ENCODE measurements around the gene PDAP1.
"Not testable (repeated sequence)": the region's sequence is repeated elsewhere in the genome, so short reads cannot be mapped to it uniquely, and the experiment has no call there.

PDAP1 gene

DNA sequence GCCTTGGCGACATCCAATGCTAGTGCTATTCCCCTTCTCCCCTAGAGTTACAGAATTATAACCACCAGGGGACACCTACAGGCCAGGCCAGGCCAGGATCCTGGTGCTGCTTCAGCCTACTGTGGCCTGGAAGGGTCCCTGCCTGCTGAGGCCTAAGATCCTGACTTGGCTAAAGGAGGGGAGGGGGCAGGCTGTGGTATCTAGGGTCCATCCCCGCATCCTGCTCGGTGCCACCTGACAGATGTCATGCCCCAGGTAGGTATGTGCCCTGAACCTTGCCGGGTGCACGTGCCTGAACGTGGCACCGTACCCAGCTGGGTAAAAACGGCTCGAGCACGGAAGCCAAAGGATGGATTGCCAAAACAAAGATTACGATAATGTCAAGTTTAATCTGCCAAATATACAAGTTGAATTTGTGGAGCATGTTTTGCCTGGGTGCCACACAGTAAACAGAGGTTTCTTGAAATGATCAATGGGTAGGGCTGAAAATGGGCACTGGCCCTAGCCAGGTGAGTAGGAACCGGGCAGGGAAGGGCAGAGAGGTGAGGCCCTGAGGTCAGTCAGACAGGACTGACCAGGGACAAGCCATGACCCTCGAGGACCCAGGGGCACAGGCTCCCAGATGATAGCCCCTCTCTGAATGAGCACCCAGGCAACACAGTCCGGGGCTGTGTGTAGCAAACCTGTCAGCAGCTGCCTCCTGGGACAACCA, 12.6 kb downstream of the PDAP1 start:
- no peak for DNase-seq

DNA sequence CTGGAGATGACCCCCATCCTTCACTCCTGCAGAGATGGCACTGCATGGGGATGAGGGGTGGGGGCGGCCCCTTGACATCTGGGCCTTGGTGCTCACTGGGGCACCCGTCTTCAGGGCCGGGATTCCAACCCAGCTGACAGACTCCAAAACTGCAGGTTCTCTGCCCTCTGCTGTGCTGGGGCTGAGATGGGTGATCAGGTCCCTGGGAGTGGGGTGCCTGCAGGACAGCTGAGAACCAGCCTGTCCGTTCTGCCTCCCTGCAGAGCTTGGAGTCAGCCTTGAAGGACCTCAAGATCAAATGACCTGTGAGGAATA, 14.3 kb downstream of the PDAP1 start:
- no peak for DNase-seq

DNA sequence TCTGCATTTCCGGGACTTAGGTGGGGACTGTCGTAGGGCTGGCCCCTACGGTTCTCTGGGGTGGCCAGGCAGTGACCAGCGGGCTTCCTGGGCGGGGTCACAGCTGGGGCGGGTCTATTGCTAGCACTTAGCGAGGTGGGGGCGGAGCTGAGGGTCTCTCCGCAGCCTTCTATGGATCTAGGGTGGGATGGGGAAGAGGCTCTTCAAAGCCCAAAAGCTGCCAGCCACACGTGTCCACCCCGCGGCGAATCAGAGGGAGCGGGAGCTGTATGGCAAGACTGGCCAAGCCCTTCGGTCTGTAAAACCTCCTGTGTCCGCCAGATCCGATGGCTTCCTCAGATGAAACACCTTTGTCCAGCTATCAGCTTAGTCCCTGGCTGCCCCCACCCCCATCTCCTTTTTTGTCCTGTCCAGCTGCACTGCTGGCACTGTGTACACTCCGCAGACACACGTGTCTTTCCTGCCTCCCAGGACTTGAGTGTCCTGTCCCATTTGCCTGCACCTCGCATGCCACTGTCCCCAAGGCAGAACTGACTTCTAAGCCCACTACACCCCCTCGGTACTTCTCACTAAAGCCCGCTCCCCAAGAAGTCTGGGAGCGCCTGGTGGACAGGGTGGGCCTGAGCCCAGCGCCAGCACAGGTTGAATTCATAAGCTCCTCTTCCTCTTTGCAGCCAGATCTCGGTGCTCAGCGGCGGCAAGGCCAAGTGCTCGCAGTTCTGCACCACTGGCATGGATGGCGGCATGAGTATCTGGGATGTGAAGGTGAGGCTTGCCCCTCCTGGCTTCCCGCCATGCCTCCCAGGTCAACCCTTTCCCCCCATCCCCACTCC, 14.8 kb downstream of the PDAP1 start:
- no peak for DNase-seq

DNA sequence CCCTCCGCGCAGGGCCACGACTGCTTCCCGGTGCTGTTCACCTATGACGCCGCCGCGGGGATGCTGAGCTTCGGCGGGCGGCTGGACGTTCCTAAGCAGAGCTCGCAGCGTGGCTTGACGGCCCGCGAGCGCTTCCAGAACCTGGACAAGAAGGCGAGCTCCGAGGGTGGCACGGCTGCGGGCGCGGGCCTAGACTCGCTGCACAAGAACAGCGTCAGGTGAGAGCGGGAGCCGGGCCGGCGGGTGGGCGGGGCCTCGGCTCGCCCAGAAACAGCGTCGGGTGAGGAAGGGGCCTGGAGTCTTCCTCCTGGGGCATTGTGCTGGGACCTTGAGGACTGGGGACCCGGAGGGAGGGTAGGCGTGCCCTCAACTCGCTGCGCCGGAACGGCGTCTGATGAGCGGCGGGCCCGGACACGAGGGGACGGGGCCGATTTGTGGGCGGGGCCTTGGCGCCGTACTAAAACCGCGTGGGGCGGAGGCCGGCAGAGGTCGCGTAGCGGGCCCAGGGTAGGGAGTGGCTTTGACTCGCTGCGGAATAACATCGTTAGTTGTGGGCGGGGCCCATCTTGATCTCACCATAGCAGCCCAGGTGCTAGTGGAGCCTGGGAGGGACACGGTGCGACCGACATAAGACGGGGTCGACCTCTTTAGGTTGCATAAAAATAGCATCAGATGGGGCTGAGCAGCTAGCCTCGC, 15.6 kb downstream of the PDAP1 start:
- DNase-seq = no peak

DNA sequence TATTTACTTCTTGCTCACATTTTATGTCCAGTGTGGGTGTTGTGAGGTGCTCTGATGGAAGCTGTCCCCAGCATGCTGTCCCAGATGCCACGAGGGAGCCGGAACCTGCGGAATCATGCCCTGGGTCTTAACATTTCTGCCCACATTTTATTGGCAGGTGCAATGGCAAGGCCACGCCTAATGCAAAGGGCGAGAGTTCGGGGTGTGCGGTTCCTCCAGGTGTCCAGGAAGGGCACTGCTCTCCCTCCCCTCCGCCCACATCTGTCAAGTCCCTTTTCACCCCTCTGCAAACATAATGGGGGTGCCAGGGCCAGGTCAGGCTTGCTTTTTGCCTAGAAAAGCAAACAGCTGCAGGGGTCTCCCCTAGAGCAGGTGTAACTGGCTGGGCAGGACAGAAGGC, 16.4 kb downstream of the PDAP1 start:
- DNase-seq = no peak

DNA sequence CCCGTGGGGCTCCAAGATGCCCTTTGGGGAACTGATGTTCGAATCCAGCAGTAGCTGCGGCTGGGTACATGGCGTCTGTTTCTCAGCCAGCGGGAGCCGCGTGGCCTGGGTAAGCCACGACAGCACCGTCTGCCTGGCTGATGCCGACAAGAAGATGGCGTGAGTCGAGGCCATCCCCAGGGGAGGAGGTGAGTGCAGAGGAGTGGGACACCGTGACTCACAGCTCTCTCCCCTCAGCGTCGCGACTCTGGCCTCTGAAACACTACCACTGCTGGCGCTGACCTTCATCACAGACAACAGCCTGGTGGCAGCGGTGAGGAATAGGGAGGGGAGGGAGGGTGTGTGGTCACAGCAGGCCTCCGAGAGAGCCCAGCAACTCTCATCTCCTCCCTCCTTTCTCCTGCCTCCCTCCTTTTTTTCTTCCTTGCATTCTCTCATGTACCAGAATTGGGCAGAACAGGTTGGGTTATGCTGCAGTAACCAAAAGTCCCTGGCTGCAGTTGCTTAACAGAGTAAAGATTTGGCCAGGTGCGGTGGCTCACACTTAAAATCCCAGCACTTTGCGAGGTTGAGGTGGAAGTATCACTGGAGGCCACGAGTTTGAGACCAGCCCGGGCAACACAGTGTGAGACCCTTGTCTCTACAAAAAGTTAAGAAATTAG, 17.3 kb downstream of the PDAP1 start:
- DNase-seq = no peak

DNA sequence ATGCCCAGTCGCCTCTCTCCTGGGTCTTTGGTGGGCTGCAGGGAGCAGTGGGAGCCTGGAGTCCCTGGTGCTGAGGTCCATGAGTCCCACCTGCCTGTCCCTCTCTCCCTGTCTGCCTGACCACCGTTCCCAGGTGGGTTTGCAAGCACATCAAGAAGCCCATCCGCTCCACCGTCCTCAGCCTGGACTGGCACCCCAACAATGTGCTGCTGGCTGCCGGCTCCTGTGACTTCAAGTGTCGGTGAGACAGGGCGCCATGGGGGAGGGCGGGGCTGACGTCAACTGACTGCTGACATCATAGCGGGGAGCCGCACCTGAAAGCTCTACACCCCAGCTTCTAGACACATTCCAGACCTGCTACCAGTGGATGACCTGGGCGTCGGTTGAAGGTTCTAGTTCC, 18.6 kb downstream of the PDAP1 start:
- DNase-seq = no peak

DNA sequence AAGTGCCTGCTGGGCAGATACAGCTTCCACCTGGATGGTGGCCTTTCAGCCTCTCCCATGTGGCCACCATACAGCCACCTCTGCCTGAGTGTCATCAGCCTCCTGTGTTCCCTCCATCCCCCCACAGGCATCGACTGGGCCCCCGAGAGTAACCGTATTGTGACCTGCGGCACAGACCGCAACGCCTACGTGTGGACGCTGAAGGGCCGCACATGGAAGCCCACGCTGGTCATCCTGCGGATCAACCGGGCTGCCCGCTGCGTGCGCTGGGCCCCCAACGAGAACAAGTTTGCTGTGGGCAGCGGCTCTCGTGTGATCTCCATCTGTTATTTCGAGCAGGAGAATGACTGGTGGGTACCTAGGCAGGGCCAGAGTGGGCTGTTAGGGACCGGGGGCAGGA, 20.5 kb downstream of the PDAP1 start:
- no peak for DNase-seq

DNA sequence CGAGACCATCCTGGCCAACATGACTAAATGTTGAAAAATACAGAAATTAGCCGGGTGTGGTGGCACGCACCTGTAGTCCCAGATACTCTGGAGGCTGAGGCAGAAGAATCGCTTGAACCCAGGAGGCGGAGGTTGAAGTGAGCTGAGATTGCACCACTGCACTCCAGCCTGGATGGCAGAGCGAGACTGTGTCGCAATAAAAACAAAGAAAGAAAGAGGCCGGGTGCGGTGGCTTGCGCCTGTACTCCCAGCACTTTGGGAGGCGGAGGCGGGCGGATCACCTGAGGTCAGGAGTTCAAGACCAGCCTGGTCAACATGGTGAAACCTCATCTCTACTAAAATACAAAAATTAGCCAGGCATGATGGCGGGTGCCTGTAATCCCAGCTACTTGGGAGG, 21.2 kb downstream of the PDAP1 start:
- not testable (repeated sequence) for DNase-seq

DNA sequence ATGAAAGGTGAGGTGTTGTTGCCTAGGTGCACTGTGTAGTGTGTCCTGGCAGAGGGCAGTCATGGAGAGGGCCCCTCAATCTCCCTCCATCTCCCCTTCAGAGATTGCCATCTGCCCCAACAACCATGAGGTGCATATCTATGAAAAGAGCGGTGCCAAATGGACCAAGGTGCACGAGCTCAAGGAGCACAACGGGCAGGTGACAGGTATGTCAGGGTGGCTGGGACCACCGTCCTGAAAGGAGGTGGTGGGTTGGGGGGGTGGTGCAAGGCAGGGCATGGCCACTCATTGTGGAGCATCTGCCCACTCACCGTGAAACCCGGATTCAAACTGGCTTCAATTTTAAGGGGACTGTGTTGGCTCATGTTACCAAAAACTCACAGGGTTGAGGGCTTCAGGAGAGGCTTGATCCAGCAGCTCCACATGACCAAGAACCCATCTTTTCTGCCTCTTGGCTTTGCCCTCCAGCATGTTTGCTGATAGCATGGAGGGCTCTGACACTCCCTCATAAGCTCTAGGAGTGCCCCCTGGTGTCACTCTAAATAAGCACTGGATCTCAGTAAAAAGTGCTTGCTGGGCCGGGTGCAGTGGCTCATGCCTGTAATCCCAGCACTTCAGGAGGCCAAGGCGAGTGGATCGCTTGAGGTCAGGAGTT, 21.7 kb downstream of the PDAP1 start:
- peak; percentile 49 for DNase-seq

DNA sequence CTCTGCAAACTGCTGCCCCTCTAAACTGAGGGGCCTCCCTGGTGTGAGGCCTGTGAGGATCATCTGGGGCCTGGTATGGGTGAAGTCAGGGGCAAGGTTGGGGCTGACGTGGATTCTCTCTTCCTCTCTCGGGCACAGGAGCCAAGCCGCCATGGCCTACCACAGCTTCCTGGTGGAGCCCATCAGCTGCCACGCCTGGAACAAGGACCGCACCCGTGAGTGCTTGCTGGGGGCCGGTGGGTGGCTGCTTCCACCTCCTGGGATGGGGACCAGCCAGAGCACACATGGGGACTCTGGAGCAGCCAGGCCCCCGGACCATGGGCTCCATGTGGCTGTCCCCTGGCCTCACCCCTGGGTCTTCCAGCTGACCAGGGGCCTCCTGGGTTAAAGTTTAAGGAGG, 22.8 kb downstream of the PDAP1 start:
- no peak for DNase-seq

DNA sequence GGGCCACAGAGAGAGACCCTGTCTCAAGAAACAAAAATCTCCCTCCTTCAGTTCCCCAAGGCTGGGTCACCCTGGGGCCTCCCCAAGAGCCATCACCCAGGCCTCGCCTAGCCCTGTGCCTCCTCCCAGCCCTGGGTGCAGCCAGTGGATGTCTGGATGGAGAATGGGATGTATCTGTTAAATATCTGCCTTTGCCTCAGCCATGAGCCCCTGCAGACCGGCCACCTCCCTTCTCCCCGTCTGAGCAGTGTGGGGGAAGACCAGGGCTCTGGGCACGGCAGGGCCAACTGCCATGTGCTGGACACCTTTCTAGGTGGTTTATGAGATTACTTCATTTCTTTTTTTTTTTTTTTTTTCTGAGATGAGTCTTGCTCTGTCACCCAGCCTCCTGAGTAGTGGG, 23.9 kb downstream of the PDAP1 start:
- no peak for DNase-seq

DNA sequence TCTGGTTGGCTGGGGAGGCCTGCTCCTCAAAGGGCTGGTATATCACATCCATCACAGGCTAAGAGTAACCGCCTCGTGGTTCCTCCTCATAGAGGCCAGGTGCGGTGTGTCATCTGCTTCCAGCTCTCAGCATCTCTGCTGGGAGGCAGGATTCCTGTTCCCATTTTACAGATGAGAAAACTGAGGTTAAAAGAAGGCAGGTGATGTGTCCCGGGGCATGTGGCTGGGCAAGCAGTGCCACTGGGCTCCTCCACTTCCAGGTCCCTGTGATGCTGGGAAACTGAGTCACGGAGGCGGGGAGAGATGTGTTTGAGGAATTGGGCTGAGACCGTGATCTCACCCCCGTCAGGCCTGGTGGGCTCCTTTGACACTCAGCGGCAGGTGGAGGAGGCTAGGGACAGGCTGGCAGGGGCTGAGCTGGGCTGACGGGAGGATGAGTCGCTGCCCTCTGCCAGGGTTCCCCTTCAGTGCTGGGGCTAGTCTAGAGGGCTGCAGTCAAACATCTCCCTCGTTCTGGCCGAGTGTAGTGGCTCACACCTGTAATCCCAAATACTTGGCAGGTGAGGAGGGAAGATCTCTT, 24.5 kb downstream of the PDAP1 start:
- DNase-seq = no peak

DNA sequence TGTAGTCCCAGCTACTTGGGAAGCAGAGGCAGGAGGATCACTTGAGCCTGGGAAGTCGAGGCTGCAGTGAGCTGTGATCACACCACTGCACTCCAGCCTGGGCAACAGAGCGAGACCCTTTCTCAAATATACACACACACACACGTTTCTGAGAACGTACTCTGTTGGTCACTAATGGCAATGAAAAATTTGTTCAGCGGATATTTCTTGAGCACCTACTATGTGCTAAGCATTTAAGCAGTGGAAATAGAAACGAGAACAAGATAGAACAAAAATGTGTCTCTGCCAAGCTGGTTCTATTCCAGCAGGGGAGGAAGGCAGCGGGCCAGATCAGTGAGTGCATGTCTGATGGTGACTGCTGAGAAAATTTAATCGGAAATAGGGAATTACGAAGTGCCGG, 25.2 kb downstream of the PDAP1 start:
- DNase-seq = no peak

DNA sequence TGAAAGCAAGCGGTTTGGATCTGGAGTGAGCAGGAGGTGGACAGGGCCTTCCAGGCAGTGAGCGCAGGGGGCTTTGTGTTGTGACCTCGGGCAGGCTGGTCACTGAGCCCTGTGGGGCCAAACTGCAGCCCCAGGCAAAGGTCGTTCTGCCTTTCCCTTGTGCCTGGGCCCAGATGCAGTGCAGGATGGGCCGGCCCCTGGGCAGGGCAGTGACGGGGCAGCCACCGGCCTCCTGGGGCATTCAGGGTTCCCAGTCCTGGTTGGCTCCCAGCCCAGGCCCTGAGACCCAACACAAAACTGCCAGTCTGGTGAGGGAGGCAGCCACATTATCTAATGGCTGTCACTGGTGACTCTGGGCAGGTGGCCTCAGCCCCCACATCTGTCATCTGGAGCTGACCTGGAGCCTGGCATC, 26.7 kb downstream of the PDAP1 start:
- DNase-seq = no peak

DNA sequence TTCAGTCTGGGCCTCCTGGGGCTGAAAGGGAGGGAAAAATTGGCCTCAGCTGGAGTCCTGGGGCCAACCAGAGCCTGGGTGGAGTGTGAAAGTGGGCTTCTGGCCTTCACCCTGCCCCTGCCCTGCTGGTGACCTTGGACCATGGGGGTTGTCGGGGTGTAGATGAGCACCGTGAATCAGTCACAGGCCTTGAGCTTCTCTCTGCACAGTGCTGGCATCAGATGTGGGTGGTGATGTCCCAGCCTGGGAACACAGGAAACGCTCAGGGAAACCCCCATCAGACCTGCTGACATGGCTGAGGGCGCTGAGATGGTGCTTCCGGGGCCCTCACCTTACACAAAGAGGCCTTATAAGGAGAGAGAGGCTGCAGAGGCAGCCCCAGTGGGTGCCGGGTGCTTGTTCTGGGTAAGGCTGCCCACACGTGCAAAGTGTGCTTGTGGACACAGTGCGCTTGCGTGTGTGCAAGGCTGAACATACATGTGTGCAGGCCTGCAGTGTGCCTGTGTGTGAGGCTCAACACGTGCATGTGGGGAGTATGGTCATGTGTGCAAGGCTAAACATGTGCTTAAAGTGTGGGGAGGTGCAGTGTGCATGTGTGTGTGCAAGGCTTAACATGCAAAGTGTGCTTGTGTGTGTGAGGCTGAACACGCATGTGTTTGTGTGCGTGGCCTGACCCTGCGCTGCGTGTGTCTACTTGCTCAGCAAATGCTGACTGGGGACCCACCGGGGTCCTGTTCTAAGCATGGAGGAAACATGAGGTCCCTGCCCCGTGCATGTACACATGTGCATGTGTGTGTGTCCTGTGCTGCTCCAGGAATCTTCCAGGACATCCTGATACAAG, 27.4 kb downstream of the PDAP1 start:
- DNase-seq = no peak

DNA sequence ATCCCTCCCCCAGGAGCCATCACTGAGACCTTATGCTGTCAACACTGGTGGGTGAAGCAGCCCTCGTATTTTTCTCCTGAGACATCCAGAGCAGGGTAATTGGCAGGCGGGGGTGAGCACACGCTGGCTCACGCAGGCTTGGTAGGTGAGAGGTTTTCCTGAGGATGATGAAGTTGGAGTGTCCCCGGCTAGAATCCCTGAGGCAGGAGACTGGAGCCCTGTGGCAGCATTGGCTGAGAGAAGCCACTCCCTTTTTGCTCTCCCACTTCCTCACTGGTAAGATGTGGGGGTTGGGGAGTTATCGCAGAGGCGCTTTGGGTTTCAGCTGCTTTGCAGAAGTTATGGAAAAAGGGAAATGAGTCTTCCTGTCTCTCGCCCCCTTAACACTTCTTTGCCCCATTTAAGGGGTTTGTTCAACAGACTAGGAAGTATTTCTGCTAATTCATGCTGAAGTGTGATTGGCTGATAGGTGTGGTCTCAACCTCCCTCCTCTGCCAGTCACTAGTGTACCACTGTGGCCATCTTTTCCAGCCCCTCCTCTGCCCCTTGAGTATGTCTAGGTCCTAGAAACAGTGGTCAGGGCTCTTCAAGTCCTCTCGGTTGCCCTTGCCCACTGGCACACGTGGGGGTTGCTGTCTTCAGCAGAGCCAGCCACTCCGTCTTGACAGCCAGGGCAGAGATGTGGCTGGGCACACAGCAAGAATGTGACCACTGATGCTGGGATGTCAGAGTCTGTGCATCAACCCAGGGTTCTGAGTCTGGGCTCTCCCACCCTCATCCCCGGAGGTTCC, 28.2 kb downstream of the PDAP1 start:
- DNase-seq = peak; percentile 40

DNA sequence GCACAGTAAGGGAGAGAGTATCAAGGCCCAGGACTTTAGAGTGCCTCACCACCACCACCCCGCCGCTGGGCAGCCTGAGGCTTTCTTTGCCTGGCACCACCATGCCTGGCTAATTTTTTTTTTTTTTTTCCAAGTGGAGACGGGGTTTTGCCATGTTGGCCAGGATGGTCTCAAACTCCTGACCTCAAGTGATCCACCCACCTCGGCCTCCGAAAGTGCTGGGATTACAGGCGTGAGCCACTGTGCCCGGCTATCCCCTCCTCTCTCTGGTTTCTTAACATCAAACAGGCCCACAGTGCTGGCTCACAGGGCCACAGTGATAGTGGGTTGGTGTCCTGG, 28.7 kb downstream of the PDAP1 start:
- not testable (repeated sequence) for DNase-seq

DNA sequence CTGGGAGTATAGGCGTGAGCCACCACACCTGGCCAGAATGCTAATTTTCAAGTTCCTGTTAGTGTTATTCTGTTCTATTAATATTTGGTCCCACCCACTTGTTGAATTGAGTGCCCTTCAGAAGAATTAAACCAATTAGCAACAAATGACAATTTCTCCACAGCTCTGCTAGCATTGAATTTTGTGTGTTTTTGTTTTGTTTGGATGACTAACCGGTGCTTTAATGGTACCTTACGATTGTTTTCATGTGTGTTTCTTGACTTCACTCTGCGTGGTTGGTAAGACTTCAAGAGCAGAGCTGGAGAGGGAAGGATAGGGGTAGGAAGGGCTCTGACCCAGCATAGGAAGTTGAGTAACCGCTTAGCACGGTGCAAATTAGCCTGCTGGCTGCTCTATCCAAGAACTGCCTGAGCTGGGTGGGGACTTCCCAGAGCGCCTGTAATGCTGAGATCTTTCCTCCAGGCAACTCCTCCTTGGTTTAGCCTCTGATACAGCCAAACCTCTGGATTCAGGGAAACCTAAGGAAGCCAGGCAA, 29.3 kb downstream of the PDAP1 start:
- DNase-seq = peak; percentile 88

DNA sequence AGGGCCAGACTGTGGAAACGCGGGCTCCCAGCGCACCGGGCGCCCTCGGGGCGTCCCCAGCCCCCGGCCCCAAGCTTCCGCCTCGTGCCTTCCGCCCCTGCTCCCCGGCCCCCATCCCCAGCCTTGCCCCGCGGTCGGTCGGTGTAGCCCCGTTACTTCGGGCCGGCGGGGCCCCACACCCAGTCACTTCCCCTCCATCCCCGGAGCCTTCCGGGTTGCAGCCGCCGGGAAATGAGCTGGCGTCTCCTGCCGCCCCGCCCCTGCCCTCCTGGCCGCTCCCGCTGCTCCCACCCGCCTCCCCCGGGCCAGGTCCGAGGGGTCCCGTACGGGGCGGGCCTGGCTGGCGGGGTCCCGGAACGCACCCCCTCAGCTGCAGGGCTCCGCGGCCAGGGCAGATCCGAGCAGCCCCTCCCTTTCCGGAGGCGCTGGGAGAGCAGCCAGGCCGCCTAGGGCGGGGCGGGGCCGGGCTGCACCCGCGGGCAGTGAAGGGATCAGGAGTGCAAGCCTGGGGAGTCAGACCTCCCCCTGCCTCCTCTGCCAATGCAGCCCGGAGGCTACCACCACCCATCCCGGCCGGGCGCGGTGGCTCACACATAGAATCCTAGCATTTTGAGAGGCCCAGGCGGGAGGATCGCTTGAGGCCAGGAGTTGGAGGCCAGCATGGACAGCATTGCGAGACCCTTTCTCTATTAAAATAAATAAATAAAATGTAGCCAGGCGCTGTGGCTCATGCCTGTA, 33.2 kb downstream of the PDAP1 start:
- DNase-seq = peak; percentile 81
